GM21526 (cell line): ENCODE results near the gene PMVK.
A peak's percentile ranks its signal among the peaks of the same experiment; 100 is the strongest.
"Not testable (repeated sequence)": the region's sequence is repeated elsewhere in the genome, so short reads cannot be mapped to it uniquely, and the experiment has no call there.

ENCODE experiments used
- ATAC-seq: cut with Tn5 transposase; IDR thresholded peaks from one replicate; pipeline ENCODE4 v1.9.1; 2021; ENCODE audit warnings: moderate library complexity; ENCODE audit not compliant: unreplicated experiment, low FRiP score

Gene PMVK

DNA sequence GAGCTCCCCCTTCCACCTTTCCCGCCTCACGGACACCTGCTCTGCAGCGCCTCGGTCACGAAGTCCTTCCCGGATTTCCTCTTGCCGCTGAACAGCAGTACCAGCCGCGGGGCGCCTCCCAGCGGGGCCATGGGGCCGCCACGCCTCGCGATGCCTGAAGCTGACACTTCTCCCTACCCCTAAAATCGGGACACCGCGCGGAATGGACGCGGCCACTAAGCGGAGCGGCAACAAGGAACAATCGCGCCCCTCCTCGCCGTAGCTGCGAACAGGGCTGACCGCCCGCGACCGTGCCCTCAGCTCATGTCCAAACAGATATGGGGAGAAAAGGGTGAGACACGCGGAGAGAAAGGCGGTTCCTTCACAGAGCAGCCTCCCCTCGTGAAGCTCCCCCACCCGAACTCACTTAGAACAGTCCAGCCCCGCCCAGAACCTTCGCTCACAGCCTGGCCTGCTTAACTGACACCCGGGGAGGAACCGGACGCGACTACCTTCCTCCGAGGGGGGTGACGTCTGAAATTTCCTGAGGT lies at the start of gene PMVK:
PMVK (minus strand) TSS at position 165 of the 530 bp plus-strand sequence; CDS start at position 131, 34 bp downstream.
- ATAC-seq: peak; percentile 60

- no peak for ATAC-seq
Observed at GRCh38 chr1:154983776-154984466, 47.4 kb upstream of the PMVK start.

DNA sequence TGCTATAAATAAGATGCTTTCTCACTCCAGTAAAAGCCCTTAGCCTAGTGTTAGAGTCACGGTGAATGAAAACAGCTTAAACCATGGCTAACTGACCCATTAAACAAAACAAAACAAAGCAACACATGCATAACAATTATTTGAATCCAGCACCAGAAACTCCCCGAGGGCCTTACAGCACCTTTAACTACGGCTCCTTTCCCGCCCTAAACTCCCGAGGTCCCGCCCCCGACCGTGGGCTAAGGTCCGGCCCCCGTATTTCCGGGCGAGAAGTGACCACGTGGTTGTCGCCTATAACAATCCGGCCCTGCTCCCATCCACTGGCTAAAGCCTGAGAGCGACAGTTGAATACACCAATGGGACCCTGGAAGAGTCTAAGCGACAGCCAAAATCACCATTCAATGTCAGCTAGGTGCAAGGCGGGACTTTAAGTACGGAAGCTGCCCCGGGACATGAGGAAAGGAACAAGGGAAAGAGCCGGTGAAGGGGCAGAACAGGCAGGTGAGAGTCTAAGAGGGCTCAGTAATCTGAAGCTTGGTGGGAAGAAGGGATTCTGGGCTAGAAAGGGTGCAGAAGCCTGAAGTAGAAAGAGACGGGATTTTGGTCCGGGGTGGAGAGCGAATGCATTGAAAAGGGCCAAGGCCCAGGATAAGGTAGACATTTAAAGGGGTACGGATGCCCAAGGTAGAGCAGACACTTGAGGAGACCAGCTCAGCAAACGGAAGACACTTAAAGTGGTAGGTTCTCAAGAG lies 46.6 kb upstream of the PMVK start, which contains the start of gene FLAD1:
FLAD1 (plus strand) TSS at position 448 of the 752 bp plus-strand sequence. CDS start 351 bp downstream, outside the sequence.
- peak; percentile 87 for ATAC-seq

GRCh38 chr1:154982341-154982740 lies 45.8 kb upstream of the PMVK start:
- peak; percentile 10 for ATAC-seq

GRCh38 chr1:154978360-154978759 lies 41.8 kb upstream of the PMVK start:
- ATAC-seq: no peak

DNA sequence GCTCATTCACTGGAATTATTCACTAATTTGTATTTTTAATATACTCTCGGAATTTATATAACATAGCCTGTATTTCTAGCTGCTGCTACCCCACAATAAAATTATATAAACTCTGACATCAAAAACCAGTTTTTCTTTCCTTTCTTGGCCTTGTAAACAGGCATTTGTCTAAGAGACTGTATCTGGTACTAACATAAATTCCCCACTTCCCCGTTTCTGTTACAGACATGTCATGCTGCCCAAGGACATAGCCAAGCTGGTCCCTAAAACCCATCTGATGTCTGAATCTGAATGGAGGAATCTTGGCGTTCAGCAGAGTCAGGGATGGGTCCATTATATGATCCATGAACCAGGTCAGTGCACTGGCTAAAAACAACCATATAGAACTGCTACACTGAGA lies 41.2 kb upstream of the PMVK start:
- not testable (repeated sequence) for ATAC-seq

DNA sequence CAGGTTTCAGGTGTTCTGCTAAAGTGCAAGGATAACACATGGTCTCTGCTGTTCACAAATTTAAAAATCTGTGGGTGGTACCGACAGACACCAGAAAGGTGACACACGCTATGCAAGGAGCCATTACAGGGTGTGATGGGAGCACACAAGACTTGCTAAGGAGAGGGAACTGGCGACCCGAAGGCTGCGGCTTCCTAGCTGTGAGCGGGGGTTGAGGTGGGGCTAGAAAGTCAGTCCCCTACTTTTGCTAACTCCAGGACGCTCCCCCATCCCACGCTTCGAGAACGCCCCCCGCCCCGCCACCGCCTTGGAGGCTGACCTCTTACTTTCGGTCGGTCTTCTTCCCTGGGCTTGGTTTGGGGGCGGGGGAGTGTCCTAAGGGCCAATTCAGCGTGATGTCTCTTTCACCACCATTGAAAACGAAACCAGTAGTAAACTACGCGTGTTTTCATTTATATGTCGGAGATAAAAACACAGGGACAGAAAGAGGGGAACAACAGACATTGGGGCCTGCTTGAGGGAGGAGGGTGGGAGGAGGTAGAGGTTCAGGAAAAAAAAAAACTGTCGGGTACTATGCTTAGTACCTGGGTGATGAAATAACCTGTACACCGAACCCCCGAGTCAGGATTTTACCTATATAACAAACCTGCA lies 39.0 kb upstream of the PMVK start:
- no peak for ATAC-seq

GRCh38 chr1:154974808-154975408 lies 38.4 kb upstream of the PMVK start:
- peak; percentile 38 for ATAC-seq

GRCh38 chr1:154974102-154974807 lies 37.7 kb upstream of the PMVK start, which contains the start of gene CKS1B:
TSS of gene CKS1B (plus strand) at chr1:154974681. CDS start at chr1:154974746, 65 bp downstream.
- ATAC-seq: peak; percentile 74

DNA sequence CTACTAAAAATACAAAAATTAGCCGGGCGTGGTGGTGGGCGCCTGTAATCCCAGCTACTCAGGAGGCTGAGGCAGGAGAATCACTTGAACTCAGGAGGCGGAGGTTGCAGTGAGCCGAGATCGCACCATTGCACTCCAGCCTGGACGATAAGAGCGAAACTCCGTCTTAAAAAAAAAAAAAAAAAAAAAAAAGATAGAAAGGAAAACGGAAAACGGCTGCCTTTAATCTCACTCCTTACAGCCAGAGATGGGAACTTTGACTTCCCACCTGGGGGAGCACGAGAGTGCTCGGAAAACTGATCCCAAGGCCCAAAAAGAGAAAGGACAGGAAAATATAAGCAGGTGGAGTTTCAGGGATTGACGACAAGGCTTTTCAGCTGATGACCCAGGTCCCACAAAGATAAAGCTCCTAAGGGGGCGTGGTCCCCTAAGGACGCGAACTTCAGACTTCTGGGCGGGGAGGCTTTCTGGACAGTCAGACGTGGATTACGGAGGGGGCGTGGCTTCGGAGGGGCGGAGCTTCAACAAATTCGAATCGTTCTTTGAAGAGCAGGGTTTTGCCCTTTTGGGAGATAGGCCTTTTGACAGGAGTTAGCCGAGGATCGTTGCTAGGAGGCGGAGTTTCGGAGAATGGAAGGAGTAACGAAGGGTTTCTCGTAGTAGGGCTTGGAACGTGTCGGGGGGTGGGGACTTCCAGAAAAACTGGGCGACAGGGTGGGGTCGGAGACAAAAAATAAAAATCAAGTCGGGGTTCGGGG lies 37.0 kb upstream of the PMVK start:
- peak; percentile 26 for ATAC-seq

DNA sequence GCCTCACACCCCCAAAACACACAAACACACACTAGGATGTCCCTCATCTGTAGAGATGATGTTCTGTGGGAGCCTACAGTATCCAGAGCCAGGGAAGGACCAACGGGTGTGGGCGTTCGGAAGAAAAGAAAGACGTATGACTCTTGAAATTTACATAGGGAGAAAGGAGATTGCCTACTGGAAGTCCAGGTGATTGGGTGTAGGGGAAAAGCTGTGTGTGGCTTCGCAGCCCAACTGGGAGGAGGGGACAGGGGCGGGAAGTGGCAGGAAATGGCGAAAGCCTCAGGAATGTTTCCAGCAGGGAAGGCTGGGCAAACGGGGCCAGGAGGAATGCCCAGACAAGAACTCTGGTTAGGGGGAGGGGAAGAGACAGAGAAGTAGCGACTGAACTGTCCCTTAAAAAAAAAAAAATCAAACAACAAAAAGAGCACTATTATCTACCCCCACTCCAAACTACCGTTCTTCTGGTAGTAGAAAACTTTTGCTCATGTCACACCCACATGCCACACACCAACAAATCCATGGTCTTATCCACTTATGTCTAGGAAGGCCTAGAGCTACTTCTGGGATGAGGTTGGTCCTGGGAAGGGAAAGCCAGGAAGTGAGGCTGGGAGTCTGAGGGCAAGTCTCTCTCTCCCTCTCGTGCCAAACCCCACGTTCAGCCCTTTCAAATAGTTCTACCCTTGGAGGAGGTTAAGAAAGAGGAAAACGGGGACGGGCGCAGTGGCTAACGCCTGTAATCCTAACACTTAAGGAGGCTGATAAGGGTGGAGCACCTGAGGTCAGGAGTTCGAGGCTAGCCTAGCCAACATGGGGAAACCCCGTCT lies 36.2 kb upstream of the PMVK start:
- ATAC-seq: no peak

DNA sequence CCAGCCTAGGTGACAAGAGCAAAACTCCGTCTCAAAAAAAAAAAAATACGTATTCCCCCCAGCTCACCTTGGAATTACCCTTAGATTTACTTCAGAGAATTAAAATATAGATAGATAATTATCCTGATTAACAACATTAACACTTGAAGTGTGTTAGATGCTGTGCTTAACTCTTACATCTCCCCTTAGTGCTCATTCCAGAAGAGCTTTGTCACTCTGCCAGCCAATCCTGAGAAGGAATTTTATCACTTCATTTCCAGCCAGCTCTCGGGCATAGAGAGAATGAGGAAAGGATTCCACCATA lies 35.6 kb upstream of the PMVK start:
- ATAC-seq: no peak

DNA sequence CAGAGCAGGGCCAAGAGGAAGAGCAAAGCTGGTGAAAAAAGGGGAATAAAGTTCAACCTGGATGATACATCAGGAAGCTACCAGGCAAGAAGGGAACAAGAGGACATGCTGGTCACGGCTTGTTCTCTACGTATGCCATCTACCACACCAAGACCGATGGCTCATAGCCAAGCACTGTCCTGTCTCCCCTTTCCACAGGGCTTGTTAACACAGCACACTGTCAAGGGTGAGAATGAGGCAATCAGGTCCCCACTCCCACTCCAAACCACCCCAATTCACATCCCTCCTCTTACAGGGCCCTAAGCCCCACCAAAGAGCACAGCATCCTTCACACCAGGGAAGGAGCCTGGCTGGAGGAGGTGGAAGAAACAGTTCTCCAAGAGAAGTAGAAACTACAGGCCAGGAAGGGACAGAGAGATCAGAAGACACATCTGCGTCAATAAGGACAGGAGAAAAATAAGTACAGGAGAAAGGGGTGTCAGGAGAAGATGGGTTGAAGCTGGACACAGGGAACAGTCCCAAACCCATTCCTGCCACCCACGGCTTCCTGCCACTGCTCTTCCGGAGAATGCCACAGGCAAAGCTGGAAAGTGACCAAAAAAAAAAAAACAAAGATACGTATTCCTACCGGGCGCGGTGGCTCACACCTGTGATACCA lies 35.0 kb upstream of the PMVK start:
- ATAC-seq: no peak

DNA sequence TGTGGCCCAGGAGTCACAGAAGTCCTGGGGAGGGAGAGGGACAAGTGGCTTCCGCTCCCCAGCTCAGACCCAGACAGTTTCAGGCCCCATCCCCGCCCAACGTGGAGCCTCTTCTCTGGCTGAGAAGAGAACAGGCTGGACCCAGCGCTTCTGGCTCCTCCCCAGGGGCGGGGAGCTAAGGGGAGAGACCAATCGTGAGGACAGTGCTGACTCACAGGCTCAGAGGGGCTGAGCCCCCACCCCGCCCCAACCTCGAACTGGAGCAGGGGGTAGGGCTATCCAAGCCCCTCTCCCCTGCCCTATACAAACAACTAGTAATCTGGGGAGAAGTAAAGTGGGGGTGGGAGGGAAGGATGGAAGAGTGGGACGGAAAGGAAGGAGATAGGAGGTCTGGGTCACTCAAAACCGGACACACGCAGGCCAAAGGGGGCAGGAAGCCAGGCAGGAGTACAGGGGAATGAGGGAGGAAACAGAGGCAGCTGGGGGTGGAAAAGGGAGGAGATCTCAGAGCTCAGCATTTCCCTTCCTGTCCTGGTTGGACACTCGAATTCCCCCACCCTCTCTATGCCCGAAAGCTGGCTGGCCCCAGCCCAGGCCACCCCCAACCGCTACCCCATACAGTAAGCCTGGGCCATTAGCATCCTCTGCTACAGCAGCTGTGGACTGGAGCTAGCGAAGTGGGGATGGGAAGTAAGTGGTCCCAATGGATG lies 34.3 kb upstream of the PMVK start, which contains the start of gene SHC1:
SHC1 (minus strand) TSS at position 117 of the 710 bp plus-strand sequence. CDS start 221 bp downstream, outside the sequence.
- ATAC-seq: no peak

GRCh38 chr1:154969860-154970452 lies 33.4 kb upstream of the PMVK start:
- ATAC-seq: no peak

- no peak for ATAC-seq
Observed at GRCh38 chr1:154969246-154969645, 32.7 kb upstream of the PMVK start.

DNA sequence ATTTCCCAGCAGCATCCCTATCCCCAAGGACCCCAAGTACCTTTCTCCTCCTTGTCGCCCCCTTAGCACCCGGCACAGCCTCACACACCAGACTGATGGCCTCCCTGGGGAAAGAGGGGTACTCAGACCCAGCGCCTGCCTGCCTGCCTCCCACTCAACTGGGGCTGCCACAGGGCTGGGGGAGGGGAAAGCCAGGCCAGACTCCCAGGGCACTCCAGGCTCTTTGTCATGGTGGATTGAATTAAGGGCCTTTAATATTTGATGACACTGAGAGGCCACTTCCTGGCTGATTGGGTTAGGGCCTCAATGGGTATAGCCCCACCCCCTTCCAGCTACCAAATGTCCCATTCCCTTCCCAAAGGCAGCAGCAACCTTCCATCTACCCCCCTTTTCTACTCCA lies 32.2 kb upstream of the PMVK start:
- no peak for ATAC-seq
